HG03039 (cell line): ENCODE data around the gene CDKN2D.
"Not testable (repeated sequence)": the region's sequence is repeated elsewhere in the genome, so short reads cannot be mapped to it uniquely, and the experiment has no call there.

Experiments
- ATAC-seq: cut with Tn5 transposase; IDR thresholded peaks from one replicate; pipeline ENCODE4 v1.9.1; 2021; ENCODE audit warnings: mild to moderate bottlenecking, moderate library complexity; ENCODE audit not compliant: unreplicated experiment

CDKN2D gene

GRCh38 chr19:10553087-10553667 is 15.6 kb downstream of the CDKN2D start:
- no peak for ATAC-seq

GRCh38 chr19:10552510-10553053 is 16.2 kb downstream of the CDKN2D start:
- ATAC-seq, result no peak

- no peak for ATAC-seq
These were observed 17.0 kb downstream of the CDKN2D start for GRCh38 chr19:10551698-10552301.

GRCh38 chr19:10551006-10551405 is 17.8 kb downstream of the CDKN2D start:
- ATAC-seq, result not testable (repeated sequence)

GRCh38 chr19:10550336-10550735 is 18.4 kb downstream of the CDKN2D start:
- no peak for ATAC-seq

GRCh38 chr19:10549733-10550132 is 19.0 kb downstream of the CDKN2D start:
- ATAC-seq, result no peak

- ATAC-seq, result no peak
These were observed 20.0 kb downstream of the CDKN2D start for GRCh38 chr19:10548746-10549276.

- no peak for ATAC-seq
These were observed 22.0 kb downstream of the CDKN2D start for GRCh38 chr19:10546817-10547216.

GRCh38 chr19:10544753-10545251 is 24.0 kb downstream of the CDKN2D start:
- ATAC-seq, result no peak

- ATAC-seq, result peak; percentile 10
These were observed 24.5 kb downstream of the CDKN2D start for GRCh38 chr19:10544242-10544752.

- ATAC-seq, result peak; percentile 62
These were observed 25.1 kb downstream of the CDKN2D start, which contains the start of gene ATG4D for GRCh38 chr19:10543420-10544241. Gene ATG4D, plus strand, starts transcription at chr19:10543904. Its CDS starts 187 bp downstream, at chr19:10544091.

- ATAC-seq, result no peak
These were observed 25.7 kb downstream of the CDKN2D start for GRCh38 chr19:10543059-10543419.

- not testable (repeated sequence) for ATAC-seq
These were observed 29.8 kb downstream of the CDKN2D start for GRCh38 chr19:10539016-10539415.

- no peak for ATAC-seq
These were observed 30.4 kb downstream of the CDKN2D start for GRCh38 chr19:10538204-10538983.

- no peak for ATAC-seq
These were observed 31.1 kb downstream of the CDKN2D start for GRCh38 chr19:10537668-10538067.

GRCh38 chr19:10535613-10536012 is 33.2 kb downstream of the CDKN2D start:
- no peak for ATAC-seq

GRCh38 chr19:10533646-10534386 is 35.0 kb downstream of the CDKN2D start:
- ATAC-seq, result no peak

GRCh38 chr19:10532457-10532856 is 36.3 kb downstream of the CDKN2D start:
- no peak for ATAC-seq

- ATAC-seq, result not testable (repeated sequence)
These were observed 41.9 kb downstream of the CDKN2D start for GRCh38 chr19:10526887-10527286.

GRCh38 chr19:10525636-10526035 is 43.1 kb downstream of the CDKN2D start:
- ATAC-seq, result no peak
